Gastroesophageal sphincter (tissue), 4 donors: Measurements from ENCODE around the gene EVA1A. TPM values are rescaled to one million over a fixed set of nuclear protein-coding genes. Genes with fewer than 3 reads are reported as not detected.

Experiments
- ATAC-seq: fragments of 150-250 bp; one replicate; pipeline ENCODE4 v1.9.1; 2016; ENCODE audit warnings: mild to moderate bottlenecking, moderate library complexity
- H3K27ac ChIP-seq, 4 donors: fragments of 200-600 bp; sonication (generic) in 3 of 4; 1 replicate in 3 of 4; 2 replicates in 1 of 4; pipeline ENCODE4 v1.5.1; 2016 to 2019
- H3K27me3 ChIP-seq: fragments of 200-600 bp; sonication (generic); one replicate; pipeline ENCODE4 v1.5.1; 2019
- H3K36me3 ChIP-seq, 2 donors: fragments of 200-600 bp; sonication (generic); one replicate each; pipeline ENCODE4 v1.5.1; 2019; ENCODE audit warnings: control low read depth in 1 of 2
- H3K4me1 ChIP-seq, 3 donors: fragments of 200-600 bp; sonication (generic); 1 replicate in 2 of 3; 2 replicates in 1 of 3; pipeline ENCODE4 v1.5.1; 2016 to 2019; ENCODE audit warnings: control low read depth in 2 of 3
- H3K4me3 ChIP-seq, 2 donors: fragments of 200-600 bp; sonication (generic); one replicate each; pipeline ENCODE4 v1.5.1; 2019; ENCODE audit warnings: mild to moderate bottlenecking in 1 of 2, moderate library complexity in 1 of 2
- H3K9me3 ChIP-seq, 3 donors: fragments of 200-600 bp; sonication (generic); one replicate each; pipeline ENCODE4 v1.5.1; 2017 to 2019; ENCODE audit warnings: control low read depth in 2 of 3
- EP300 ChIP-seq: sonication (generic); formaldehyde crosslinking; IDR thresholded peaks from one replicate; pipeline ENCODE4 v1.6.1; 2017; ENCODE audit warnings: antibody characterized with exemption, mild to moderate bottlenecking
- POLR2A ChIP-seq, 2 donors: fragments of 450-650 bp; IDR thresholded peaks; one replicate each; pipeline ENCODE4 v1.6.1; 2017; ENCODE audit warnings: antibody characterized with exemption in 2 of 2, mild to moderate bottlenecking in 2 of 2, moderate library complexity in 1 of 2
- POLR2AphosphoS5 ChIP-seq: sonication (generic); formaldehyde crosslinking; IDR thresholded peaks from one replicate; pipeline ENCODE4 v1.6.1; 2017; ENCODE audit warnings: antibody characterized with exemption
- WGBS, 2 donors: methylation state at CpG; one replicate each; pipeline ENCODE4 v1.1.5; 2018; ENCODE audit warnings: low coverage in 1 of 2; 5-methylcytosine and 5-hydroxymethylcytosine counted together
- total RNA-seq, 4 donors: library from RNA; depleted of rRNA; stranded (reverse); fragments of >200 nt; gene quantifications; one replicate each; pipeline ENCODE4 v1.1.0, GENCODE V29; 2016
- TF ChIP-seq, protein P1 (sequence below), 4 experiments: fragments of 200-600 bp in 2 of 4; fragments of 450-650 bp in 2 of 4; sonication (generic) in 1 of 4; IDR thresholded peaks; one replicate each; pipeline ENCODE4 v1.5.1; 2017 to 2019; ENCODE audit warnings: antibody characterized with exemption in 4 of 4, mild to moderate bottlenecking in 2 of 4, moderate library complexity in 2 of 4

Gene EVA1A
- total RNA-seq, 4 donors from 2014 or later: 0.74 TPM; not detected in 3

DNA sequence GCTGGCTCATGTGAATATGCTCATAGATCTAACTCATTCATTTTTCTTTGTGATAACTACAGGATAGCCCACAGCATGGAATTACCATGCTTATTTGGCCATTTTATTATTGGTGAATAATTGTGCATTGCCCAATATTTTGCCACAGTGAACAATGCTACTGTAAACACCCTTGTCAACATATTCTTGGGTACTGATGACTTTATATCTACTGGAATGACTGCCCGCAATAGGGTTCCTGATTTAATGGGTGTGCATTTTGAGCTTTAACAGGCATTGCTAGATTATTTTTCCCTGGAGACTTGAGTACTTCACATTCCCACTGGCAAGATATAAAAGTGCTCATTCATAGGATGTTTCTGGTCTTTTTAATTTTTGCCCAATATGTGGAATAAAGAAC is 42.7 kb upstream of the EVA1A start:
- Histone ChIP-seq H3K27me3 (peaks cover 41% of the 10 kb centered on the region), H3K27ac (no peak overlapping the region), H3K4me1 (no peaks in the 10 kb centered on the region), H3K9me3 (no peaks in the 10 kb centered on the region), H3K4me3 (no peak overlapping the region), H3K36me3 (no peaks in the 10 kb centered on the region)
- no peak for ATAC-seq
- 100% methylated on average over 1 of the region's 1 CpG; no CpG with 5 or more reads in 1 of the 2 donors for WGBS, 2 donors
- TF ChIP-seq POLR2A (IDR thresholded peaks at IDR 0.05): no peak
- TF ChIP-seq, protein P1, sequence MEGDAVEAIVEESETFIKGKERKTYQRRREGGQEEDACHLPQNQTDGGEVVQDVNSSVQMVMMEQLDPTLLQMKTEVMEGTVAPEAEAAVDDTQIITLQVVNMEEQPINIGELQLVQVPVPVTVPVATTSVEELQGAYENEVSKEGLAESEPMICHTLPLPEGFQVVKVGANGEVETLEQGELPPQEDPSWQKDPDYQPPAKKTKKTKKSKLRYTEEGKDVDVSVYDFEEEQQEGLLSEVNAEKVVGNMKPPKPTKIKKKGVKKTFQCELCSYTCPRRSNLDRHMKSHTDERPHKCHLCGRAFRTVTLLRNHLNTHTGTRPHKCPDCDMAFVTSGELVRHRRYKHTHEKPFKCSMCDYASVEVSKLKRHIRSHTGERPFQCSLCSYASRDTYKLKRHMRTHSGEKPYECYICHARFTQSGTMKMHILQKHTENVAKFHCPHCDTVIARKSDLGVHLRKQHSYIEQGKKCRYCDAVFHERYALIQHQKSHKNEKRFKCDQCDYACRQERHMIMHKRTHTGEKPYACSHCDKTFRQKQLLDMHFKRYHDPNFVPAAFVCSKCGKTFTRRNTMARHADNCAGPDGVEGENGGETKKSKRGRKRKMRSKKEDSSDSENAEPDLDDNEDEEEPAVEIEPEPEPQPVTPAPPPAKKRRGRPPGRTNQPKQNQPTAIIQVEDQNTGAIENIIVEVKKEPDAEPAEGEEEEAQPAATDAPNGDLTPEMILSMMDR (IDR thresholded peaks at IDR 0.05): no peak
- no peak for TF ChIP-seq EP300
- no peak for TF ChIP-seq POLR2AphosphoS5

DNA sequence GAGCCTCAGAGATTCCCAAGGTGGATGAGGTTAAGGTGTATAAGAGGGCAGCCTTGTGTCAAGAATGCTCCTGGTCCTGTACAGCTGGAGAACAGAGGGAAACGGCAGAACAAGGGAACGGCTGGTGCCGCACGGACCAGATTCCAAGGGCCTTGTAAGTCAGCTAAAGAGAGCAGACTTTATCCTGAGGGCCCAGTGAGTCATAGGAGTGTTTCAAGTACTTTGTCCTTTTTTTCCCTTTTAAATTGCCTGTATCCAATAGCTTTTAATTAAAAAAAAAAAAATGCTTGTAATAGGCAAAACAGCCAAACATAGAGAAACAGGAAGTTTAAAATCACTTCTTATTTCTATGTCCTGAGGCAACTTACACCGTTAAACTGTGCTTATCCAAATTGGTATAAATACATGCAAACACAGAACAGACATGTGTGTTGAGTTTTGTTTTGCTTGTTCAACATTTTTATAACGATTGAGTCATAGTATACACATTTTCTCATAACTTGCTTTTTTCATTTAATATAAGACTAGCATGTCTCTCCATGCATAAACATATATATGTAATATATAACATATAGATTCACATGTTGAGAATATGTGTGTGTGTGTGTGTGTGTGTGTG is 42.1 kb upstream of the EVA1A start:
- H3K27me3 ChIP-seq: peaks cover 34% of the 10 kb centered on the region
- no peak for ATAC-seq
- H3K36me3 ChIP-seq: no peaks in the 10 kb centered on the region
- H3K9me3 ChIP-seq: no peaks in the 10 kb centered on the region
- 41 to 82% methylated on average over 4 to 6 of the region's 6 CpGs for WGBS, 2 donors
- H3K4me1 ChIP-seq: no peaks in the 10 kb centered on the region
- no peak overlapping the region for H3K27ac ChIP-seq
- TF ChIP-seq POLR2A (IDR thresholded peaks at IDR 0.05) (no peak), POLR2AphosphoS5 (no peak)
- H3K4me3 ChIP-seq: no peak overlapping the region

GRCh38 chr2:75600461-75601011 is 39.8 kb upstream of the EVA1A start:
- no peak overlapping the region for H3K27ac ChIP-seq
- TF ChIP-seq EP300: no peak
- TF ChIP-seq, protein P1 (IDR thresholded peaks at IDR 0.05): no peak
- TF ChIP-seq POLR2AphosphoS5: no peak
- TF ChIP-seq POLR2A (IDR thresholded peaks at IDR 0.05): no peak
- no peak overlapping the region for H3K4me3 ChIP-seq
- H3K9me3 ChIP-seq: no peaks in the 10 kb centered on the region
- no peaks in the 10 kb centered on the region for H3K4me1 ChIP-seq
- peaks cover 13% of the 10 kb centered on the region for H3K27me3 ChIP-seq
- H3K36me3 ChIP-seq: no peaks in the 10 kb centered on the region
- WGBS, 2 donors: 74% methylated on average over 3 of the region's 4 CpGs; no CpG with 5 or more reads in 1 of the 2 donors
- no peak for ATAC-seq

DNA sequence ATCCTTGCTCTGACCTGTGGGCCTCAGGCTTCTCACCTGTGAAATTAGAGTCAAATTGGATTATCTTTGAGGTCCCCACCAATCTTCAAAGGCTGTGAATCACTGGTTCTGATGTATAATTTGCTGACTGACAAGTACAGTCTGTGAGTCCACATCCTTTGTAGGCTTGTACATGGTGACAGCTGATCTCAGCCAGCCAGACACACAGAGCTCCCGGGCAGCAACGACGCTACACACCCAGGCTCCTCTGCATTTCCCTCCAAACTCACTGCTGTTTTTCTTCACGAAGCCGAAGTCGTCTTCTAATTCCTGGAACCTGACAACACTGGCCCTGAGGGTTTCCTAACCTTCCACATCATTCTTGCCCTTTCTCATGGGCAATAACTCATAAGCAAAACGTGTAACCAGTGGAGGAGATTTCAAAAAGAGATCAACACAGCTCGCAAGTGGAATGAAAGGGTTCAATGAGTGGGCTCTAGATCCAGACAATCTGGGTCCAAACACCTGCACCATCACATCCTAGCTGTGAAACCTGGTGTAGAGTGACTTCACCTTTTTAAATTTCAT is 37.9 kb upstream of the EVA1A start:
- WGBS, 2 donors: 75 to 80% methylated on average over 1 to 8 of the region's 8 CpGs
- TF ChIP-seq, protein P1 (IDR thresholded peaks at IDR 0.05): no peak
- TF ChIP-seq POLR2A (IDR thresholded peaks at IDR 0.05): no peak
- no peak for TF ChIP-seq EP300
- no peak for TF ChIP-seq POLR2AphosphoS5
- H3K27me3 ChIP-seq: no peaks in the 10 kb centered on the region
- no peak overlapping the region for H3K4me3 ChIP-seq
- no peaks in the 10 kb centered on the region for H3K9me3 ChIP-seq
- no peak for ATAC-seq
- H3K36me3 ChIP-seq: no peaks in the 10 kb centered on the region
- H3K4me1 ChIP-seq: no peaks in the 10 kb centered on the region
- no peak overlapping the region for H3K27ac ChIP-seq

- H3K4me1 ChIP-seq: no peaks in the 10 kb centered on the region
- no peaks in the 10 kb centered on the region for H3K27me3 ChIP-seq
- no peak for ATAC-seq
- no peak overlapping the region for H3K27ac ChIP-seq
- no peaks in the 10 kb centered on the region for H3K36me3 ChIP-seq
- no peaks in the 10 kb centered on the region for H3K9me3 ChIP-seq
- 97% methylated on average over 5 of the region's 20 CpGs; no CpG with 5 or more reads in 1 of the 2 donors for WGBS, 2 donors
- no peak overlapping the region for H3K4me3 ChIP-seq
- TF ChIP-seq EP300 (no peak), POLR2AphosphoS5 (no peak), POLR2A (IDR thresholded peaks at IDR 0.05) (no peak)
- TF ChIP-seq, protein P1 (IDR thresholded peaks at IDR 0.05): no peak
Observed at GRCh38 chr2:75597949-75598348, 37.2 kb upstream of the EVA1A start.
